WTC11 (cell line): ENCODE results near the gene PDLIM4. TPM values are rescaled to one million over a fixed set of nuclear protein-coding genes. Genes with fewer than 3 reads are reported as not detected.

Source experiments
- ATAC-seq: fragments of 200-7000 bp; cut with Tn5 transposase; 2 replicates; pipeline ENCODE4 v1.10.0; 2021; ENCODE audit warnings: mild to moderate bottlenecking, moderate library complexity
- CTCF ChIA-PET: fragments of 300-600 bp; sonication (Branson Sonifier 250); formaldehyde crosslinking; loops from one replicate; lab custom pipeline; 2021; ENCODE audit warnings: antibody characterized with exemption; lab: Charles Lee
- POLR2A ChIA-PET: fragments of 350-600 bp; sonication (Branson Sonifier 250); formaldehyde crosslinking; loops from one replicate; lab custom pipeline; 2021; ENCODE audit warnings: antibody characterized with exemption; lab: Charles Lee
- DNase-seq: peaks from one replicate; pipeline ENCODE4 v3.0.0; 2021; ENCODE audit warnings: low spot score
- H3K27ac Mint-ChIP-seq: 2 replicates; pipeline ENCODE4 v1.8.0; 2021; ENCODE audit warnings: mixed read lengths
- H3K27me3 Mint-ChIP-seq: 2 replicates; pipeline ENCODE4 v1.8.0; 2021; ENCODE audit warnings: low read depth, mild to moderate bottlenecking, moderate library complexity, mixed read lengths
- H3K36me3 Mint-ChIP-seq: 2 replicates; pipeline ENCODE4 v1.8.0; 2021; ENCODE audit warnings: mixed read lengths
- H3K4me1 Mint-ChIP-seq: 2 replicates; pipeline ENCODE4 v1.8.0; 2022; ENCODE audit warnings: mixed read lengths
- H3K4me3 Mint-ChIP-seq: 2 replicates; pipeline ENCODE4 v1.8.0; 2021; ENCODE audit warnings: mild to moderate bottlenecking, moderate library complexity, mixed read lengths
- H3K9me3 Mint-ChIP-seq: 2 replicates; pipeline ENCODE4 v1.8.0; 2021; ENCODE audit warnings: mixed read lengths
- AR ChIP-seq: fragments of 250-450 bp; sonication (Bioruptor Pico); IDR thresholded peaks from 2 replicates; pipeline ENCODE4 v1.9.0; 2021; ENCODE audit warnings: mild to moderate bottlenecking
- ARID4B ChIP-seq: sonication (generic); formaldehyde crosslinking; IDR thresholded peaks from 2 replicates; pipeline ENCODE4 v1.8.0; 2023; ENCODE audit warnings: missing genetic modification reagents, mild to moderate bottlenecking, borderline replicate concordance
- CREM ChIP-seq: sonication (generic); formaldehyde crosslinking; IDR thresholded peaks from 2 replicates; pipeline ENCODE4 v1.8.1; 2022; ENCODE audit warnings: mild to moderate bottlenecking, missing genetic modification reagents, moderate library complexity
- EMX1 ChIP-seq: fragments of 250-450 bp; sonication (Bioruptor Pico); IDR thresholded peaks from 2 replicates; pipeline ENCODE4 v1.8.0; 2021; ENCODE audit warnings: mild to moderate bottlenecking
- ETV6 ChIP-seq: sonication (generic); formaldehyde crosslinking; IDR thresholded peaks from 2 replicates; pipeline ENCODE4 v1.8.1; 2022; ENCODE audit warnings: mild to moderate bottlenecking, missing genetic modification reagents
- FOXP1 ChIP-seq: sonication (generic); formaldehyde crosslinking; IDR thresholded peaks from 2 replicates; pipeline ENCODE4 v1.8.0; 2022; ENCODE audit warnings: missing genetic modification reagents, mild to moderate bottlenecking, moderate library complexity, borderline replicate concordance
- GABPB1 ChIP-seq: sonication (generic); formaldehyde crosslinking; IDR thresholded peaks from 2 replicates; pipeline ENCODE4 v1.8.1; 2023; ENCODE audit warnings: mild to moderate bottlenecking, missing genetic modification reagents
- HMGXB4 ChIP-seq: sonication (generic); formaldehyde crosslinking; IDR thresholded peaks from 2 replicates; pipeline ENCODE4 v1.8.1; 2023; ENCODE audit warnings: mild to moderate bottlenecking, moderate library complexity, missing genetic modification reagents
- NFATC4 ChIP-seq: fragments of 250-450 bp; sonication (Bioruptor Pico); IDR thresholded peaks from 2 replicates; pipeline ENCODE4 v1.9.0; 2021; ENCODE audit warnings: mild to moderate bottlenecking
- NR3C1 ChIP-seq: sonication (generic); formaldehyde crosslinking; conservative IDR thresholded peaks from 2 replicates; pipeline ENCODE4 v1.8.1; 2023; ENCODE audit warnings: low read depth, mild to moderate bottlenecking, missing genetic modification reagents
- PRDM15 ChIP-seq: sonication (generic); formaldehyde crosslinking; IDR thresholded peaks from 2 replicates; pipeline ENCODE4 v1.8.0; 2022; ENCODE audit warnings: missing genetic modification reagents
- PREB ChIP-seq: sonication (generic); formaldehyde crosslinking; IDR thresholded peaks from 2 replicates; pipeline ENCODE4 v1.8.1; 2022; ENCODE audit warnings: mild to moderate bottlenecking, missing genetic modification reagents, moderate library complexity, borderline replicate concordance
- RELA ChIP-seq: sonication (generic); formaldehyde crosslinking; IDR thresholded peaks from 2 replicates; pipeline ENCODE4 v1.8.1; 2022; ENCODE audit warnings: missing genetic modification reagents, mild to moderate bottlenecking, borderline replicate concordance
- ZNF138 ChIP-seq: sonication (generic); formaldehyde crosslinking; conservative IDR thresholded peaks from 2 replicates; pipeline ENCODE4 v1.8.1; 2022; ENCODE audit warnings: mild to moderate bottlenecking, moderate library complexity, missing genetic modification reagents
- ZSCAN18 ChIP-seq: fragments of 250-450 bp; sonication (Bioruptor Pico); IDR thresholded peaks from 2 replicates; pipeline ENCODE4 v2.1.2; 2022; ENCODE audit warnings: mild to moderate bottlenecking, moderate library complexity
- total RNA-seq: library from RNA; stranded (reverse); gene quantifications from 3 replicates; pipeline ENCODE4 v1.2.3, GENCODE V29; 2021

The PDLIM4 gene
- total RNA-seq, 1 experiment from 2014 or later = 11.4 TPM

GRCh38 chr5:132257131-132258101 lies at the start of gene PDLIM4 (continued):
- TF ChIP-seq PRDM15 (CRISPR knock-in tag) (peak; percentile 33; the same call in 1 of the 2 replicates), ZNF138 (CRISPR knock-in tag) (no peak), ARID4B (CRISPR knock-in tag) (0 out of 2 replicates have a peak, but pooled peaks have one; percentile 7), ETV6 (no peak; the same call in 1 of the 2 replicates), FOXP1 (CRISPR knock-in tag) (0 out of 2 replicates have a peak, but pooled peaks have one; percentile 46), EMX1 (CRISPR knock-in tag) (no peak), ZSCAN18 (CRISPR knock-in tag) (no peak), GABPB1 (CRISPR knock-in tag) (no peak)

GRCh38 chr5:132207778-132208177 lies 49.7 kb upstream of the PDLIM4 start:
- peak; percentile 20 for DNase-seq
- H3K4me1 Mint-ChIP-seq = peaks cover 9% of the 10 kb centered on the region
- H3K9me3 Mint-ChIP-seq = no peaks in the 10 kb centered on the region
- ChIA-PET CTCF (interaction anchor here (1.0 to 1.9 kb wide), 3 partner anchors 18 to 65 kb away, joined by 3 to 5 read pairs (median 3); no protein-coding TSS in a partner anchor), POLR2A (no interaction called here)
- H3K27ac Mint-ChIP-seq = peak overlapping the region; percentile 73; the same call in 1 of the 2 replicates
- no peak overlapping the region for H3K4me3 Mint-ChIP-seq
- no peaks in the 10 kb centered on the region for H3K27me3 Mint-ChIP-seq
- peaks cover 6% of the 10 kb centered on the region for H3K36me3 Mint-ChIP-seq
- peak; percentile 20; the same call in 1 of the 2 replicates for ATAC-seq
- no peak for TF ChIP-seq AR
- no peak for TF ChIP-seq RELA (CRISPR knock-in tag)
- TF ChIP-seq PREB (CRISPR knock-in tag) = no peak
- TF ChIP-seq HMGXB4 = no peak
- TF ChIP-seq CREM (CRISPR knock-in tag) = no peak
- TF ChIP-seq NR3C1 (CRISPR knock-in tag) = no peak
- TF ChIP-seq NFATC4 (CRISPR knock-in tag) = no peak
